HEK293 (cell line): ENCODE measurements around the gene MRPS18A.

Experiments
- ATF2 ChIP-seq: fragments of 450-650 bp; formaldehyde crosslinking; IDR thresholded peaks from 2 replicates; pipeline ENCODE4 v1.5.1; 2016; ENCODE audit warnings: missing biosample characterization, missing genetic modification characterization, low read depth
- GLI4 ChIP-seq: fragments of 450-650 bp; formaldehyde crosslinking; IDR thresholded peaks from 2 replicates; pipeline ENCODE4 v1.5.1; 2016; ENCODE audit warnings: missing biosample characterization, missing genetic modification characterization
- RBAK ChIP-seq: fragments of 450-650 bp; formaldehyde crosslinking; IDR thresholded peaks from 2 replicates; pipeline ENCODE4 v1.5.1; 2016; ENCODE audit warnings: missing biosample characterization, missing genetic modification characterization
- SCRT2 ChIP-seq: fragments of 450-650 bp; formaldehyde crosslinking; IDR thresholded peaks from 2 replicates; pipeline ENCODE4 v1.5.1; 2016; ENCODE audit warnings: missing biosample characterization, missing genetic modification characterization
- ZBTB10 ChIP-seq: fragments of 450-650 bp; formaldehyde crosslinking; IDR thresholded peaks from 2 replicates; pipeline ENCODE4 v1.5.1; 2016; ENCODE audit warnings: missing biosample characterization, missing genetic modification characterization
- ZBTB21 ChIP-seq: fragments of 450-650 bp; formaldehyde crosslinking; IDR thresholded peaks from 2 replicates; pipeline ENCODE4 v1.5.1; 2017; ENCODE audit warnings: missing biosample characterization, missing genetic modification characterization
- ZBTB44 ChIP-seq: fragments of 450-650 bp; IDR thresholded peaks from 2 replicates; pipeline ENCODE4 v1.5.1; 2018; ENCODE audit warnings: missing biosample characterization, mild to moderate bottlenecking, missing genetic modification characterization
- ZBTB8A ChIP-seq: fragments of 450-650 bp; formaldehyde crosslinking; IDR thresholded peaks from 2 replicates; pipeline ENCODE4 v1.5.1; 2016; ENCODE audit warnings: missing biosample characterization, missing genetic modification characterization
- ZEB2 ChIP-seq: fragments of 450-650 bp; formaldehyde crosslinking; IDR thresholded peaks from 2 replicates; pipeline ENCODE4 v1.5.1; 2016; ENCODE audit warnings: missing biosample characterization, missing genetic modification characterization
- ZFHX2 ChIP-seq: fragments of 450-650 bp; formaldehyde crosslinking; conservative IDR thresholded peaks from 2 replicates; pipeline ENCODE4 v1.5.1; 2016; ENCODE audit warnings: missing biosample characterization, missing genetic modification characterization
- ZFP37 ChIP-seq: fragments of 450-650 bp; formaldehyde crosslinking; IDR thresholded peaks from 2 replicates; pipeline ENCODE4 v1.5.1; 2016; ENCODE audit warnings: missing biosample characterization, missing genetic modification characterization
- ZNF19 ChIP-seq: fragments of 450-650 bp; formaldehyde crosslinking; IDR thresholded peaks from 2 replicates; pipeline ENCODE4; 2016; ENCODE audit warnings: missing biosample characterization, missing genetic modification characterization, low read depth
- ZNF211 ChIP-seq: fragments of 450-650 bp; formaldehyde crosslinking; IDR thresholded peaks from 2 replicates; pipeline ENCODE4 v1.5.1; 2016; ENCODE audit warnings: low read depth, missing biosample characterization, missing genetic modification characterization
- ZNF23 ChIP-seq: fragments of 450-650 bp; formaldehyde crosslinking; IDR thresholded peaks from 2 replicates; pipeline ENCODE4 v1.5.1; 2016; ENCODE audit warnings: missing biosample characterization, missing genetic modification characterization, borderline replicate concordance
- ZNF302 ChIP-seq: fragments of 450-650 bp; formaldehyde crosslinking; IDR thresholded peaks from 2 replicates; pipeline ENCODE4 v1.5.1; 2016; ENCODE audit warnings: missing biosample characterization, missing genetic modification characterization, low read depth
- ZNF335 ChIP-seq: fragments of 450-650 bp; formaldehyde crosslinking; conservative IDR thresholded peaks from 2 replicates; pipeline ENCODE4 v1.5.1; 2016; ENCODE audit warnings: missing biosample characterization, missing genetic modification characterization
- ZNF701 ChIP-seq: fragments of 450-650 bp; formaldehyde crosslinking; IDR thresholded peaks from 2 replicates; pipeline ENCODE4 v1.5.1; 2016; ENCODE audit warnings: missing biosample characterization, missing genetic modification characterization
- ZNF792 ChIP-seq: fragments of 450-650 bp; formaldehyde crosslinking; IDR thresholded peaks from 2 replicates; pipeline ENCODE4 v1.5.1; 2016; ENCODE audit warnings: missing biosample characterization, missing genetic modification characterization
- ZNF830 ChIP-seq: fragments of 450-650 bp; IDR thresholded peaks from 2 replicates; pipeline ENCODE4 v1.5.0; 2018; ENCODE audit warnings: missing biosample characterization, missing genetic modification characterization, low read depth, mild to moderate bottlenecking, moderate library complexity
- ZNF843 ChIP-seq: fragments of 450-650 bp; formaldehyde crosslinking; IDR thresholded peaks from 2 replicates; pipeline ENCODE4 v1.5.1; 2016; ENCODE audit warnings: missing biosample characterization, missing genetic modification characterization
- TF ChIP-seq, protein P1 (sequence below): fragments of 450-650 bp; formaldehyde crosslinking; IDR thresholded peaks from 2 replicates; pipeline ENCODE4 v1.5.1; 2016; ENCODE audit warnings: missing biosample characterization, missing genetic modification characterization
- TF ChIP-seq, protein P2 (sequence below): fragments of 450-650 bp; formaldehyde crosslinking; IDR thresholded peaks from 2 replicates; pipeline ENCODE4 v1.5.1; 2016; ENCODE audit warnings: missing biosample characterization, missing genetic modification characterization
- TF ChIP-seq, protein P3 (sequence below): fragments of 450-650 bp; formaldehyde crosslinking; IDR thresholded peaks from 2 replicates; pipeline ENCODE4 v1.5.1; 2017; ENCODE audit warnings: missing biosample characterization, missing genetic modification characterization
- TF ChIP-seq, protein P4 (sequence below): fragments of 450-650 bp; formaldehyde crosslinking; IDR thresholded peaks from 2 replicates; pipeline ENCODE4 v1.5.0; 2017; ENCODE audit warnings: missing biosample characterization, missing genetic modification characterization, borderline replicate concordance

MRPS18A gene

DNA sequence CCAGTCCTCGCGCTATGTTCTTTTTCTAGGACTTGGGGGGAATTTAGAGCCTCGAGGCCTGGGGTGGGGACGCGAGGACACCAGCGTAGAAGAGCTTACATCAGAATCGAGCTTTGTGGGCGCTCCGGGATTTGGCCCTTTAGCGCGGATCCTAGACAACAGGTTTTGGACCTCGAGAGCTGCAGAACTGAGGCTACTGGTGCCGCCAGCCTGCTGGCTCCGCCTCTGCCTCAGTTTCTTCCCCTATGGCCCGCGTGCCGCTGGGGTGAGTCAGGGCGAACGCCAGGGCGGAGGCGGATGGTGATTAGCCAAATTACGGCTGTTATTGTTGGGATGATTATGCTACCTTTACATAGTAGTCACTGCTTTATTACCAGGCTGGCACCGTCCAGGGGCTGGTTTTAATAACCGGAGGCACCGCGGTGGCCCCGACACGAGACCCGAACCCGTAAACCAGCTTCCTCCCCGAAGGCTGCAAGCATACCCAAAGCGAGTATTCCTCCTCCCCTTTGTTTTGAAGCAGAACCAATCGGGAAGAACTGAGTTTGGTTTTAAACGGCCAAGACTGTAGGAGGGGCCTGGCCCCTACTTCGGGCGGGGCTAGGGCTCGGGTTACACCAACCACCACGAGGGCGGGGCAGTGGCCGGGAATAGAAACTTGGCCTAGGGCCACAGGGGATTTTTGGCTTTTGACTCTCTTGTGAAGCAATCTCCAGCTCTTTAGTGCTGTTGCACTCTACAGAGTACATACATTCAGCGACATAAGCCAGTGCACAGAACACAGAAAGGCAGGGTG, 57.9 kb downstream of the MRPS18A start (continued):
- TF ChIP-seq ZBTB8A (peak; percentile 29; the same call in 1 of the 2 replicates), ZNF302 (tag by site-specific recombination) (no peak), SCRT2 (tag by site-specific recombination) (peak; percentile 89), ZBTB44 (tag by site-specific recombination) (peak; percentile 45; the same call in 1 of the 2 replicates), RBAK (tag by site-specific recombination) (no peak), ZNF211 (tag by site-specific recombination) (no peak), ZBTB10 (tag by site-specific recombination) (peak; percentile 90), ZEB2 (tag by site-specific recombination) (peak; percentile 55), ZBTB21 (tag by site-specific recombination) (no peak), ZNF843 (tag by site-specific recombination) (peak; percentile 51), ZFHX2 (no peak), ZNF335 (tag by site-specific recombination) (peak; percentile 91), ZNF701 (tag by site-specific recombination) (peak; percentile 96), ZNF792 (peak; percentile 26; the same call in 1 of the 2 replicates), ZNF830 (no peak), ZFP37 (tag by site-specific recombination) (no peak), GLI4 (no peak), ZNF23 (tag by site-specific recombination) (no peak), ATF2 (no peak), ZNF19 (tag by site-specific recombination) (no peak)
- TF ChIP-seq, protein P1, sequence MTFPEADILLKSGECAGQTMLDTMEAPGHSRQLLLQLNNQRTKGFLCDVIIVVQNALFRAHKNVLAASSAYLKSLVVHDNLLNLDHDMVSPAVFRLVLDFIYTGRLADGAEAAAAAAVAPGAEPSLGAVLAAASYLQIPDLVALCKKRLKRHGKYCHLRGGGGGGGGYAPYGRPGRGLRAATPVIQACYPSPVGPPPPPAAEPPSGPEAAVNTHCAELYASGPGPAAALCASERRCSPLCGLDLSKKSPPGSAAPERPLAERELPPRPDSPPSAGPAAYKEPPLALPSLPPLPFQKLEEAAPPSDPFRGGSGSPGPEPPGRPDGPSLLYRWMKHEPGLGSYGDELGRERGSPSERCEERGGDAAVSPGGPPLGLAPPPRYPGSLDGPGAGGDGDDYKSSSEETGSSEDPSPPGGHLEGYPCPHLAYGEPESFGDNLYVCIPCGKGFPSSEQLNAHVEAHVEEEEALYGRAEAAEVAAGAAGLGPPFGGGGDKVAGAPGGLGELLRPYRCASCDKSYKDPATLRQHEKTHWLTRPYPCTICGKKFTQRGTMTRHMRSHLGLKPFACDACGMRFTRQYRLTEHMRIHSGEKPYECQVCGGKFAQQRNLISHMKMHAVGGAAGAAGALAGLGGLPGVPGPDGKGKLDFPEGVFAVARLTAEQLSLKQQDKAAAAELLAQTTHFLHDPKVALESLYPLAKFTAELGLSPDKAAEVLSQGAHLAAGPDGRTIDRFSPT (tag by site-specific recombination), result peak; percentile 75
- TF ChIP-seq, protein P2, sequence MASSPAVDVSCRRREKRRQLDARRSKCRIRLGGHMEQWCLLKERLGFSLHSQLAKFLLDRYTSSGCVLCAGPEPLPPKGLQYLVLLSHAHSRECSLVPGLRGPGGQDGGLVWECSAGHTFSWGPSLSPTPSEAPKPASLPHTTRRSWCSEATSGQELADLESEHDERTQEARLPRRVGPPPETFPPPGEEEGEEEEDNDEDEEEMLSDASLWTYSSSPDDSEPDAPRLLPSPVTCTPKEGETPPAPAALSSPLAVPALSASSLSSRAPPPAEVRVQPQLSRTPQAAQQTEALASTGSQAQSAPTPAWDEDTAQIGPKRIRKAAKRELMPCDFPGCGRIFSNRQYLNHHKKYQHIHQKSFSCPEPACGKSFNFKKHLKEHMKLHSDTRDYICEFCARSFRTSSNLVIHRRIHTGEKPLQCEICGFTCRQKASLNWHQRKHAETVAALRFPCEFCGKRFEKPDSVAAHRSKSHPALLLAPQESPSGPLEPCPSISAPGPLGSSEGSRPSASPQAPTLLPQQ, result peak; percentile 57; the same call in 1 of the 2 replicates
- TF ChIP-seq, protein P3, sequence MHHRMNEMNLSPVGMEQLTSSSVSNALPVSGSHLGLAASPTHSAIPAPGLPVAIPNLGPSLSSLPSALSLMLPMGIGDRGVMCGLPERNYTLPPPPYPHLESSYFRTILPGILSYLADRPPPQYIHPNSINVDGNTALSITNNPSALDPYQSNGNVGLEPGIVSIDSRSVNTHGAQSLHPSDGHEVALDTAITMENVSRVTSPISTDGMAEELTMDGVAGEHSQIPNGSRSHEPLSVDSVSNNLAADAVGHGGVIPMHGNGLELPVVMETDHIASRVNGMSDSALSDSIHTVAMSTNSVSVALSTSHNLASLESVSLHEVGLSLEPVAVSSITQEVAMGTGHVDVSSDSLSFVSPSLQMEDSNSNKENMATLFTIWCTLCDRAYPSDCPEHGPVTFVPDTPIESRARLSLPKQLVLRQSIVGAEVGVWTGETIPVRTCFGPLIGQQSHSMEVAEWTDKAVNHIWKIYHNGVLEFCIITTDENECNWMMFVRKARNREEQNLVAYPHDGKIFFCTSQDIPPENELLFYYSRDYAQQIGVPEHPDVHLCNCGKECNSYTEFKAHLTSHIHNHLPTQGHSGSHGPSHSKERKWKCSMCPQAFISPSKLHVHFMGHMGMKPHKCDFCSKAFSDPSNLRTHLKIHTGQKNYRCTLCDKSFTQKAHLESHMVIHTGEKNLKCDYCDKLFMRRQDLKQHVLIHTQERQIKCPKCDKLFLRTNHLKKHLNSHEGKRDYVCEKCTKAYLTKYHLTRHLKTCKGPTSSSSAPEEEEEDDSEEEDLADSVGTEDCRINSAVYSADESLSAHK, result no peak
- TF ChIP-seq, protein P4, sequence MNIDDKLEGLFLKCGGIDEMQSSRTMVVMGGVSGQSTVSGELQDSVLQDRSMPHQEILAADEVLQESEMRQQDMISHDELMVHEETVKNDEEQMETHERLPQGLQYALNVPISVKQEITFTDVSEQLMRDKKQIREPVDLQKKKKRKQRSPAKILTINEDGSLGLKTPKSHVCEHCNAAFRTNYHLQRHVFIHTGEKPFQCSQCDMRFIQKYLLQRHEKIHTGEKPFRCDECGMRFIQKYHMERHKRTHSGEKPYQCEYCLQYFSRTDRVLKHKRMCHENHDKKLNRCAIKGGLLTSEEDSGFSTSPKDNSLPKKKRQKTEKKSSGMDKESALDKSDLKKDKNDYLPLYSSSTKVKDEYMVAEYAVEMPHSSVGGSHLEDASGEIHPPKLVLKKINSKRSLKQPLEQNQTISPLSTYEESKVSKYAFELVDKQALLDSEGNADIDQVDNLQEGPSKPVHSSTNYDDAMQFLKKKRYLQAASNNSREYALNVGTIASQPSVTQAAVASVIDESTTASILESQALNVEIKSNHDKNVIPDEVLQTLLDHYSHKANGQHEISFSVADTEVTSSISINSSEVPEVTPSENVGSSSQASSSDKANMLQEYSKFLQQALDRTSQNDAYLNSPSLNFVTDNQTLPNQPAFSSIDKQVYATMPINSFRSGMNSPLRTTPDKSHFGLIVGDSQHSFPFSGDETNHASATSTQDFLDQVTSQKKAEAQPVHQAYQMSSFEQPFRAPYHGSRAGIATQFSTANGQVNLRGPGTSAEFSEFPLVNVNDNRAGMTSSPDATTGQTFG, result no peak
